WI38 (cell line): ENCODE results near the gene UBE2E2.

ENCODE experiments used
- H3K4me3 ChIP-seq: 2 replicates; pipeline ENCODE4 v1.5.1; 2011; ENCODE audit warnings: low read depth, mild to moderate bottlenecking, control low read depth, low read length
- TF ChIP-seq, protein P1 (sequence below): IDR thresholded peaks from 2 replicates; pipeline ENCODE4 v1.5.1; 2012; ENCODE audit warnings: low read depth, mild to moderate bottlenecking, control low read depth, low read length

Gene UBE2E2

DNA sequence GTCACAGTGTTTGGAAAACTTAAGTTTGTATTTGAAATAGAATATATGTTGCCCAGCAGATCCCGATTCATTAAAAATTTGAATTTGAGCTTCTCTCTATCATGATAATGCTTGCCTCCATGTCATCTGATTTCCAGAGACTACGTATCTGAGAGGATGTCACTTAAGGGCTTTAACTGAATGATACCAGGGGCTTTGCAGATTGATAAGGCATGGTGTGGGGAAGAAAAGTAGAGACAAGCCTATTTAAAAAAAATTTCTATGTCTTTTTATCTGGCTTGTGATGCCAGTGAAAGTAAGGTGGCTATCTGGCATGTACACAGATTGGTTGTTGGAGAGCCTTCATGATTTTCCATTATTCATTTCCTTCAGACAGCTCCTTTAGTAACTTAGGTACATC lies 72.7 kb downstream of the UBE2E2 start:
- TF ChIP-seq, protein P1, sequence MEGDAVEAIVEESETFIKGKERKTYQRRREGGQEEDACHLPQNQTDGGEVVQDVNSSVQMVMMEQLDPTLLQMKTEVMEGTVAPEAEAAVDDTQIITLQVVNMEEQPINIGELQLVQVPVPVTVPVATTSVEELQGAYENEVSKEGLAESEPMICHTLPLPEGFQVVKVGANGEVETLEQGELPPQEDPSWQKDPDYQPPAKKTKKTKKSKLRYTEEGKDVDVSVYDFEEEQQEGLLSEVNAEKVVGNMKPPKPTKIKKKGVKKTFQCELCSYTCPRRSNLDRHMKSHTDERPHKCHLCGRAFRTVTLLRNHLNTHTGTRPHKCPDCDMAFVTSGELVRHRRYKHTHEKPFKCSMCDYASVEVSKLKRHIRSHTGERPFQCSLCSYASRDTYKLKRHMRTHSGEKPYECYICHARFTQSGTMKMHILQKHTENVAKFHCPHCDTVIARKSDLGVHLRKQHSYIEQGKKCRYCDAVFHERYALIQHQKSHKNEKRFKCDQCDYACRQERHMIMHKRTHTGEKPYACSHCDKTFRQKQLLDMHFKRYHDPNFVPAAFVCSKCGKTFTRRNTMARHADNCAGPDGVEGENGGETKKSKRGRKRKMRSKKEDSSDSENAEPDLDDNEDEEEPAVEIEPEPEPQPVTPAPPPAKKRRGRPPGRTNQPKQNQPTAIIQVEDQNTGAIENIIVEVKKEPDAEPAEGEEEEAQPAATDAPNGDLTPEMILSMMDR = no peak
- H3K4me3 ChIP-seq = no peak overlapping the region

- H3K4me3 ChIP-seq = no peak overlapping the region
- TF ChIP-seq, protein P1 = no peak
Observed at GRCh38 chr3:23276913-23277658, 74.0 kb downstream of the UBE2E2 start.

DNA sequence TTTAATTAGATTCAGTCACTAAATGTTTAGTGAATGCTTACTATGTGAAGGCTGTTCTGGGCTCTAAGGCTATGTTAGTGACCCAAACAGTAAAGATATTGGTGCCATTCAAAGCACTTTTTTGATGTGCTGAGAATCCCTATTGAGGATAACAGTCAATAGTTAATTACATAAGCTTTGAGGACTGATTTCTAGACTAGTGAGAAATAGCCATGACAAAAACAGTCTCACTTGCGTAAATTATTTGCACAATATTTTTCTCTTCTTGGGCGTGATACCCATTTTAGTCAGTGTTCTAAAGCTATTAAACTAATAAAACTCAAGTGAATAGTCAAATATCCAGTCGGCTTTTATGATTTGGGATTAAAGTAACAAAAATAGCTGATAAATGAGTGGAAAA lies 74.6 kb downstream of the UBE2E2 start:
- H3K4me3 ChIP-seq = no peak overlapping the region
- TF ChIP-seq, protein P1 = no peak

DNA sequence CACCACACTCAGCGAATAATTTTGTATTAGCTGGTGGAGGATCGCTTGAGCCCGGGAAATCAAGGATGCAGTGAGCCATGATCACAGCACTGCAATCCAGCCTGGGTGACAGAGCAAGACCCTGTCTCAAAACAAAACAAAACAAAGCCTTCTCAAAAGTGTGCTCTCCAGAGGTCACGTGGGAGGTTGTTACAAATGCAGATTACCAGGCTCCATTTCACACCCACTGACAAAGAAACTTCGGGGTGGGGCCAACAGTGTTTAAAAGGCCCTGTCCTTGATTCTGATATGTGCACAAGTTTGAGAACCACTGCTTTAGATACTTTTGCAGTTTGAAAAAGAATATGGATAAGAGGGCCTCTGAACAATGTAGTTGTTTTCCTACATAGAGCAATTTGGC lies 80.5 kb downstream of the UBE2E2 start:
- H3K4me3 ChIP-seq = no peak overlapping the region
- TF ChIP-seq, protein P1 = no peak

- H3K4me3 ChIP-seq = no peak overlapping the region
- TF ChIP-seq, protein P1 = no peak
Observed at GRCh38 chr3:23288286-23288685, 85.2 kb downstream of the UBE2E2 start.

DNA sequence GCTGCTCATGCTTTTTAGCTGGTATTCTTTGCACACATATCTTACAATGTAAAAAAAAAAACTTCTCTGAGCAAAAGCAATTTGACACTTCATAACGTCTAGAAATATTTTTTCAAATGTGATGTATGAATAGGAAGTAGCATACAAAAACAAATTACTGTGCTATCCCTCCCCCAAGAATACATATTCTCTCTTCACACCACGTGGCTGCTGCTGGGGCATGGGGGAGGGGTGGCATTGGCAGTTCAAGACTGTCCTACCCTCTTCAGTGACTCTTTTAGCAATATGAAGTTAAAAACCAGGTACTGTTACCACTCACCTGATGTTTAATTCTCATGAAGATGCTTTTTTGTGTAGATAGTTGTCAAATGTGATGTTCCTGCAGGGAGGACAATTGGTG lies 85.6 kb downstream of the UBE2E2 start:
- H3K4me3 ChIP-seq = no peak overlapping the region
- TF ChIP-seq, protein P1 = no peak

DNA sequence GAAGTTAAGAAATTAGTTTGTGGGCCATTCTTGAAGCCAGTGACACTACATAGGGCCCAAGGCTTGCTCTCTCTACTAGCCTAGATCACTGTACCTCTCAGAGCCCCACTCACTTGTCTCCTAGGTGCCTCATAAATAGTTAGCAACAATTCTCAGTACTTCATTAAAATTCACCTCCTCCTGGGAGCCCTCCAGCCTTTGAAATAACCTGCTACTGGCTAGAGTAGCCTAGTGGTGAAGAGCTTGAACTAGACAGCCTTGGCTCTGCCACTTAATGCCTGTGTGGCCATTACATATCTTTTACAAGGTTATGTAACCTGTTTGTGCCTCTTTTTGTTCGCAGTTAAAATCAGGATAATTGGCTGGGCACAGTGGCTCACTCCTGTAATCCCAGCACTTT lies 89.3 kb downstream of the UBE2E2 start:
- TF ChIP-seq, protein P1 = no peak
- no peak overlapping the region for H3K4me3 ChIP-seq
